ENCODE data around the gene MSL1. TPM values are rescaled to one million over a fixed set of nuclear protein-coding genes. Genes with fewer than 3 reads are reported as not detected.

The MSL1 gene
- total and polyA plus RNA-seq, 2 of the 13 experiments (the other 11 are each of a cell fraction or from before 2014, with no cell fraction given), result 63.8 to 88.5 TPM

GRCh38 chr17:40097931-40098845, 23.6 kb upstream of the MSL1 start (continued):
- peak; percentile 79; the same call in 1 of the 2 replicates for TF ChIP-seq ZHX1 (CRISPR knock-in tag; IDR thresholded peaks at IDR 0.05; ENCODE audit: low read depth)
- TF ChIP-seq MZF1 (CRISPR knock-in tag; IDR thresholded peaks at IDR 0.05; ENCODE audit: borderline replicate concordance), result peak; percentile 94
- peak; percentile 81; the same call in 1 of the 2 replicates for TF ChIP-seq ZNF567 (CRISPR knock-in tag; IDR thresholded peaks at IDR 0.05; ENCODE audit: borderline replicate concordance)
- no peak; the same call in none of the 2 replicates for TF ChIP-seq STAG1 (CRISPR knock-in tag; IDR thresholded peaks at IDR 0.05)
- no peak for TF ChIP-seq ZNF10 (CRISPR knock-in tag; IDR thresholded peaks at IDR 0.05; ENCODE audit: borderline replicate concordance, low read depth)
- no peak for TF ChIP-seq DNMT1 (CRISPR knock-in tag; IDR thresholded peaks at IDR 0.05)
- TF ChIP-seq MIER2 (CRISPR knock-in tag; IDR thresholded peaks at IDR 0.05), result no peak
- TF ChIP-seq, protein P1, sequence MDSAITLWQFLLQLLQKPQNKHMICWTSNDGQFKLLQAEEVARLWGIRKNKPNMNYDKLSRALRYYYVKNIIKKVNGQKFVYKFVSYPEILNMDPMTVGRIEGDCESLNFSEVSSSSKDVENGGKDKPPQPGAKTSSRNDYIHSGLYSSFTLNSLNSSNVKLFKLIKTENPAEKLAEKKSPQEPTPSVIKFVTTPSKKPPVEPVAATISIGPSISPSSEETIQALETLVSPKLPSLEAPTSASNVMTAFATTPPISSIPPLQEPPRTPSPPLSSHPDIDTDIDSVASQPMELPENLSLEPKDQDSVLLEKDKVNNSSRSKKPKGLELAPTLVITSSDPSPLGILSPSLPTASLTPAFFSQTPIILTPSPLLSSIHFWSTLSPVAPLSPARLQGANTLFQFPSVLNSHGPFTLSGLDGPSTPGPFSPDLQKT (CRISPR knock-in tag; IDR thresholded peaks at IDR 0.05; ENCODE audit: borderline replicate concordance), result peak; percentile 39; the same call in 1 of the 2 replicates
- TF ChIP-seq FOSL2 (CRISPR knock-in tag; IDR thresholded peaks at IDR 0.05), result peak; percentile 86
- TF ChIP-seq KLF12 (CRISPR knock-in tag; IDR thresholded peaks at IDR 0.05; ENCODE audit: borderline replicate concordance), result peak; percentile 93
- TF ChIP-seq SMAD9 (CRISPR knock-in tag; IDR thresholded peaks at IDR 0.05), result 0 out of 2 replicates have a peak, but pooled peaks have one; percentile 12
- peak; percentile 99 for TF ChIP-seq MEF2D (CRISPR knock-in tag; IDR thresholded peaks at IDR 0.05)
- TF ChIP-seq RFXAP (CRISPR knock-in tag; IDR thresholded peaks at IDR 0.05; ENCODE audit: borderline replicate concordance), result peak; percentile 91
- peak; percentile 68; the same call in 1 of the 2 replicates for TF ChIP-seq GATAD1 (CRISPR knock-in tag; IDR thresholded peaks at IDR 0.05)
- no peak; the same call in 1 of the 2 replicates for TF ChIP-seq SOX13 (IDR thresholded peaks at IDR 0.05)
- TF ChIP-seq SOX13 (CRISPR knock-in tag; conservative IDR thresholded peaks at IDR 0.05 in 1 of 2, IDR thresholded peaks at IDR 0.05 in 1 of 2), result peak; percentile 26 to 77; a peak in 1 of 4 replicates
- peak; percentile 91 for TF ChIP-seq GATAD2A (CRISPR knock-in tag; IDR thresholded peaks at IDR 0.05)
- TF ChIP-seq SIX1 (CRISPR knock-in tag; IDR thresholded peaks at IDR 0.05; ENCODE audit: borderline replicate concordance), result peak; percentile 57; the same call in 1 of the 2 replicates
- peak; percentile 18; the same call in 1 of the 2 replicates for TF ChIP-seq ZSCAN29 (CRISPR knock-in tag; conservative IDR thresholded peaks at IDR 0.05)
- no peak; the same call in none of the 2 replicates for TF ChIP-seq MIER3 (CRISPR knock-in tag; IDR thresholded peaks at IDR 0.05; ENCODE audit: borderline replicate concordance)
- TF ChIP-seq ZNF30 (CRISPR knock-in tag; IDR thresholded peaks at IDR 0.05), result peak; percentile 82
- TF ChIP-seq ZNF597 (CRISPR knock-in tag; IDR thresholded peaks at IDR 0.05), result no peak
- TF ChIP-seq TARDBP (CRISPR knock-in tag; IDR thresholded peaks at IDR 0.05), result peak; percentile 49; the same call in 1 of the 2 replicates
- TF ChIP-seq ZNF772 (CRISPR knock-in tag; IDR thresholded peaks at IDR 0.05), result peak; percentile 92
- TF ChIP-seq ZNF138 (CRISPR knock-in tag; IDR thresholded peaks at IDR 0.05; ENCODE audit: low read depth), result peak; percentile 19; the same call in 1 of the 2 replicates
